OCI-LY3 (cell line): ENCODE results near the gene WWP2.

Source experiments
- H2AFZ ChIP-seq: fragments of 200-600, 300-600 bp; shearing (Covaris generic); 2 replicates; pipeline ENCODE4 v1.6.0; 2014; ENCODE audit warnings: antibody characterized with exemption, low read depth, low read length
- H3K27ac ChIP-seq: fragments of 200-600, 300-600 bp; sonication (generic); 2 replicates; pipeline ENCODE4 v1.5.1; 2014; ENCODE audit warnings: mild to moderate bottlenecking, low read length, moderate library complexity, mixed read lengths
- H3K27me3 ChIP-seq: fragments of 200-600, 300-600 bp; sonication (generic); 2 replicates; pipeline ENCODE4 v1.6.1; 2014; ENCODE audit warnings: low read depth, low read length, mixed read lengths
- H3K36me3 ChIP-seq: fragments of 200-600, 300-600 bp; sonication (generic); replicated peaks from 2 replicates; pipeline ENCODE3; 2014; ENCODE audit warnings: low read depth, low read length, mixed read lengths
- H3K4me1 ChIP-seq: fragments of 300-600, 200-600 bp; sonication (generic); 2 replicates; pipeline ENCODE4 v1.6.1; 2014; ENCODE audit warnings: low read length, mixed read lengths
- H3K4me2 ChIP-seq: fragments of 200-600, 300-600 bp; sonication (generic); 2 replicates; pipeline ENCODE4 v1.6.1; 2014; ENCODE audit warnings: low read length, mixed read lengths
- H3K4me3 ChIP-seq: fragments of 300-600, 200-600 bp; sonication (generic); 2 replicates; pipeline ENCODE4 v1.5.1; 2014; ENCODE audit warnings: antibody characterized with exemption, mild to moderate bottlenecking, low read length, moderate library complexity
- H3K79me2 ChIP-seq: fragments of 300-600, 200-600 bp; shearing (Covaris generic); 2 replicates; pipeline ENCODE4 v1.6.1; 2014; ENCODE audit warnings: mild to moderate bottlenecking, low read length, mixed read lengths
- H3K9ac ChIP-seq: fragments of 300-600, 200-600 bp; shearing (Covaris generic); 2 replicates; pipeline ENCODE4 v1.6.0; 2014; ENCODE audit warnings: mild to moderate bottlenecking, low read length, moderate library complexity
- H3K9me3 ChIP-seq: fragments of 200-600, 300-600 bp; shearing (Covaris generic); 2 replicates; pipeline ENCODE4 v1.6.1; 2014; ENCODE audit warnings: low read length, mixed read lengths; ENCODE audit not compliant: insufficient read depth
- H4K20me1 ChIP-seq: fragments of 200-600, 300-600 bp; sonication (generic); 2 replicates; pipeline ENCODE4 v1.6.1; 2016; ENCODE audit warnings: low read length, mixed read lengths; ENCODE audit not compliant: insufficient read depth
- EZH2phosphoT487 ChIP-seq: fragments of 200-600 bp; shearing (Covaris generic); IDR thresholded peaks from 2 replicates; pipeline ENCODE4 v1.6.1; 2018; ENCODE audit warnings: antibody characterized with exemption, mixed run types, low read depth
- TF ChIP-seq, protein P1 (sequence below): fragments of 200-600, 300-600 bp; sonication (generic); IDR thresholded peaks from 2 replicates; pipeline ENCODE4 v1.5.1; 2014; ENCODE audit warnings: antibody characterized with exemption, low read length, low read depth

Gene WWP2

DNA sequence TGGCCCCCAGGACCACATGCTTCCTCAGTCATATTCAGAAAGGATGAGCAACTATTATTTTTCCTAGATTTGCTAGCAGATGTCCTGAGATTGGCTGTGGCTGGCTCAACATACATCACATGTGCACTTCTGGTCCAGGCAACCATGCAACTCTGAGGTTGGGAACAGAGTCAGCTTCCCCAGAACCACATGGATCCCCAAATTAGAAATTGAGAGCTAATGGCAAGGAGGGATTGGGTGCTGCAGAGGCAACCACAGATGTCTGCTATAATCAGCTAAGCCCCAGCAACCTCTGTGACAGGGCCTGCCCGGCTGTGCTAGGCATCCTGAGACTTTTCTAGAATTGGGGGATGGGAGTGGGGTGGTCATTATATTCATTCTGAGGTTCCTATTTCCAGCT lies 155.2 kb downstream of the WWP2 start:
- no peaks in the 10 kb centered on the region for H4K20me1 ChIP-seq
- H3K4me1 ChIP-seq: no peaks in the 10 kb centered on the region
- H3K4me2 ChIP-seq: no peak overlapping the region
- no peak overlapping the region for H3K9ac ChIP-seq
- H2AFZ ChIP-seq: no peak overlapping the region
- TF ChIP-seq, protein P1, sequence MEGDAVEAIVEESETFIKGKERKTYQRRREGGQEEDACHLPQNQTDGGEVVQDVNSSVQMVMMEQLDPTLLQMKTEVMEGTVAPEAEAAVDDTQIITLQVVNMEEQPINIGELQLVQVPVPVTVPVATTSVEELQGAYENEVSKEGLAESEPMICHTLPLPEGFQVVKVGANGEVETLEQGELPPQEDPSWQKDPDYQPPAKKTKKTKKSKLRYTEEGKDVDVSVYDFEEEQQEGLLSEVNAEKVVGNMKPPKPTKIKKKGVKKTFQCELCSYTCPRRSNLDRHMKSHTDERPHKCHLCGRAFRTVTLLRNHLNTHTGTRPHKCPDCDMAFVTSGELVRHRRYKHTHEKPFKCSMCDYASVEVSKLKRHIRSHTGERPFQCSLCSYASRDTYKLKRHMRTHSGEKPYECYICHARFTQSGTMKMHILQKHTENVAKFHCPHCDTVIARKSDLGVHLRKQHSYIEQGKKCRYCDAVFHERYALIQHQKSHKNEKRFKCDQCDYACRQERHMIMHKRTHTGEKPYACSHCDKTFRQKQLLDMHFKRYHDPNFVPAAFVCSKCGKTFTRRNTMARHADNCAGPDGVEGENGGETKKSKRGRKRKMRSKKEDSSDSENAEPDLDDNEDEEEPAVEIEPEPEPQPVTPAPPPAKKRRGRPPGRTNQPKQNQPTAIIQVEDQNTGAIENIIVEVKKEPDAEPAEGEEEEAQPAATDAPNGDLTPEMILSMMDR: no peak
- no peak for TF ChIP-seq EZH2phosphoT487
- H3K27me3 ChIP-seq: no peaks in the 10 kb centered on the region
- no peaks in the 10 kb centered on the region for H3K79me2 ChIP-seq
- H3K9me3 ChIP-seq: no peaks in the 10 kb centered on the region
- H3K36me3 ChIP-seq: no peaks in the 10 kb centered on the region
- H3K4me3 ChIP-seq: no peak overlapping the region
- H3K27ac ChIP-seq: no peak overlapping the region

DNA sequence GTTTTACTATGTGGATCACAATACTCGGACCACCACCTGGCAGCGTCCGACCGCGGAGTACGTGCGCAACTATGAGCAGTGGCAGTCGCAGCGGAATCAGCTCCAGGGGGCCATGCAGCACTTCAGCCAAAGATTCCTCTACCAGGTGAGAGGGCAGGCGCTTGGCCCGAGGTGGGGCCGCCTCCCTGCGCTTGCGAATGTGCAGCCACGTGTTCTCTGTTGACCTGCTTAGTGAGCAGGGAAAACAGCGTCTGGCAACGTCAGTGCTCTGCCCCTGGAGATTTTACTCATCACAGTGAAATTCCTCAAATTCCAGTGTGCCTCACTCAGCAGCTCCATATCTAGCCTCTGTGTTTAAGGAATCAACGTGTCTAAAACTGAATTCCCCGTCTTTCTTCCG lies 155.6 kb downstream of the WWP2 start:
- no peaks in the 10 kb centered on the region for H3K36me3 ChIP-seq
- TF ChIP-seq, protein P1: no peak
- no peak for TF ChIP-seq EZH2phosphoT487
- no peak overlapping the region for H3K4me2 ChIP-seq
- no peaks in the 10 kb centered on the region for H3K27me3 ChIP-seq
- no peak overlapping the region for H3K9ac ChIP-seq
- H3K79me2 ChIP-seq: no peaks in the 10 kb centered on the region
- H3K9me3 ChIP-seq: no peaks in the 10 kb centered on the region
- no peak overlapping the region for H2AFZ ChIP-seq
- no peak overlapping the region for H3K4me3 ChIP-seq
- H4K20me1 ChIP-seq: no peaks in the 10 kb centered on the region
- no peaks in the 10 kb centered on the region for H3K4me1 ChIP-seq
- H3K27ac ChIP-seq: no peak overlapping the region

DNA sequence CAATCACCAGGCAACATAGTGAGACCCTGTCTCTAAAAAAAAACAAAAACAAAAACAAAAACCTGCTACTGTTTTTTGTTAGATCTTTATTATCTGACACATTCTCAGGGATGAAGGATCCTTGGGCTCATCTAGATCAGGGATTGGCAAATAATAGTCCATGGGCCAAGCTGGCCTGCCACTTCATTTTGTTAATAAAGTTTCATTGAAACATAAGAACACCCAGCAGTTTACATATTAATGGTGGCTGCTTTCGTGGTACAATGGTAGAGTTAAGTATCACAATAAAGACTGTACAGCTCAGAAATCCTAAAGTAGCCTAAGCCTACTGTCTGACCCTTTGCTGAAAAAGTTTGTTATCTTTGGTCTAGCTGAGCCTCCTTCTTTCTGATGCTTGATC lies 156.1 kb downstream of the WWP2 start:
- Histone ChIP-seq H2AFZ (no peak overlapping the region), H3K36me3 (no peaks in the 10 kb centered on the region)

DNA sequence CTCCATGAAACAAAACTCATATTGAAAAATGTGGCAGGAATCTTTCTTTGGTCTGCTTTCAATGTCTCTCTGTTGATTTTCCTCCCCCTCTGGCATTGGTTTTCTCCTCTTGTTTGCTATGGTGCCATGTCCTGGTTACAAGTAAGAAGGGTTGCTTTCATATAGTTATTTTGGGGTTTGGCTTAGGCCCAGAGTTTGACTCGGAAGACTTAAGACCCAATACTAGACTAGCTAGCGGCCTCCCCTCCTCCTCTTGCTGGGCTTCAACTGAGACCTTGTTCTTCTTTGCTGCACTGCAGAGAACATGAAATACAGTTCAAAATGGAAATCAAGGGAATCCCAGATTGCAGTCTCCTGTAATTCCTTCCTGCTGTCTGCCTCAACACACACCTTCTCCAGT lies 159.0 kb downstream of the WWP2 start:
- Histone ChIP-seq H3K27me3 (no peaks in the 10 kb centered on the region), H3K4me1 (no peaks in the 10 kb centered on the region), H3K27ac (no peak overlapping the region), H3K4me3 (no peak overlapping the region), H3K9me3 (no peaks in the 10 kb centered on the region), H3K9ac (no peak overlapping the region), H3K36me3 (no peaks in the 10 kb centered on the region), H3K79me2 (no peaks in the 10 kb centered on the region), H2AFZ (no peak overlapping the region), H3K4me2 (no peak overlapping the region), H4K20me1 (no peaks in the 10 kb centered on the region)
- TF ChIP-seq, protein P1: no peak
- TF ChIP-seq EZH2phosphoT487: no peak

More for the DNA sequence above, 156.1 kb downstream of the WWP2 start:
- H3K79me2 ChIP-seq: no peaks in the 10 kb centered on the region
- H3K4me2 ChIP-seq: no peak overlapping the region
- H3K9me3 ChIP-seq: no peaks in the 10 kb centered on the region
- no peak overlapping the region for H3K9ac ChIP-seq
- no peaks in the 10 kb centered on the region for H3K27me3 ChIP-seq
- H3K4me3 ChIP-seq: no peak overlapping the region
- no peaks in the 10 kb centered on the region for H4K20me1 ChIP-seq
- H3K4me1 ChIP-seq: no peaks in the 10 kb centered on the region
- H3K27ac ChIP-seq: no peak overlapping the region
- TF ChIP-seq EZH2phosphoT487: no peak
- TF ChIP-seq, protein P1: no peak
